Lower leg skin (tissue), 4 donors: ENCODE results near the gene RHD. TPM values are rescaled to one million over a fixed set of nuclear protein-coding genes. Genes with fewer than 3 reads are reported as not detected.

Experiments
- DNase-seq, 2 donors: peaks; one replicate each; pipeline ENCODE4 v3.0.0-alpha.2; 2019; ENCODE audit warnings: low spot score in 2 of 2
- H3K4me3 ChIP-seq: fragments of 200-600 bp; sonication (generic); 2 replicates; pipeline ENCODE4 v1.5.1; 2017; ENCODE audit warnings: mild to moderate bottlenecking, low read depth; ENCODE audit not compliant: poor library complexity, severe bottlenecking
- POLR2A ChIP-seq, 2 donors: fragments of 450-650 bp; IDR thresholded peaks; one replicate each; pipeline ENCODE4 v1.6.1; 2016 to 2017; ENCODE audit warnings: antibody characterized with exemption in 2 of 2, mild to moderate bottlenecking in 1 of 2, moderate library complexity in 1 of 2
- WGBS, 2 donors: methylation state at CpG; one replicate each; pipeline ENCODE4 v1.1.5; 2018; 5-methylcytosine and 5-hydroxymethylcytosine counted together
- intact Hi-C: fragments of 100-400 bp; cut with DNase I; formaldehyde crosslinking; loops from one replicate; pipeline ENCODE4 v1.15.0; 2023; ENCODE audit warnings: low total_unique reads
- total RNA-seq, 4 donors: library from RNA; depleted of rRNA; stranded (reverse); fragments of >200 nt; gene quantifications; one replicate each; pipeline ENCODE4 v1.1.0, GENCODE V29; 2016
- TF ChIP-seq, protein P1 (sequence below), 3 donors: fragments of 450-650 bp; IDR thresholded peaks; one replicate each; pipeline ENCODE4 v1.5.1; 2016; ENCODE audit warnings: antibody characterized with exemption in 3 of 3, mild to moderate bottlenecking in 3 of 3, moderate library complexity in 2 of 3

RHD gene
- total RNA-seq, 4 donors from 2014 or later: not detected

DNA sequence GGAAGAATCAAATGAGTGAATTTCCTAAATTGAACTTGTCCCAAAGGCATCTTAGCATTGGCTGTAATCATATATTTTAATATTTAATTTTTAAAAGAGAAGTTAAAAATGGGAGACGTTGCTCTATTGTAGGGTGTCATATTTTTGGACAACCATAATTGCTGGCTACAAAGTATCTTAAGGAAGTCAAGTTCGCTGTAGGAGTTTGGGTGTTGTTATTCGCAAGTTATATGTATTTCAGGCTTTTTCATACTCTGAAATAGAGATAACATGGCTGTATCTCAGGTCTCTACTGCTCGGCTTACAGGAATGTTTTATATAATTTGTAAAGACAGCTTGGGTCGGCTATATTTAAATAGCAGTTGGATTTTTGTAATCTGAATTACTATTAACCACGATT lies 66.7 kb downstream of the RHD start:
- peak overlapping the region; percentile 74 for H3K4me3 ChIP-seq
- TF ChIP-seq, protein P1, sequence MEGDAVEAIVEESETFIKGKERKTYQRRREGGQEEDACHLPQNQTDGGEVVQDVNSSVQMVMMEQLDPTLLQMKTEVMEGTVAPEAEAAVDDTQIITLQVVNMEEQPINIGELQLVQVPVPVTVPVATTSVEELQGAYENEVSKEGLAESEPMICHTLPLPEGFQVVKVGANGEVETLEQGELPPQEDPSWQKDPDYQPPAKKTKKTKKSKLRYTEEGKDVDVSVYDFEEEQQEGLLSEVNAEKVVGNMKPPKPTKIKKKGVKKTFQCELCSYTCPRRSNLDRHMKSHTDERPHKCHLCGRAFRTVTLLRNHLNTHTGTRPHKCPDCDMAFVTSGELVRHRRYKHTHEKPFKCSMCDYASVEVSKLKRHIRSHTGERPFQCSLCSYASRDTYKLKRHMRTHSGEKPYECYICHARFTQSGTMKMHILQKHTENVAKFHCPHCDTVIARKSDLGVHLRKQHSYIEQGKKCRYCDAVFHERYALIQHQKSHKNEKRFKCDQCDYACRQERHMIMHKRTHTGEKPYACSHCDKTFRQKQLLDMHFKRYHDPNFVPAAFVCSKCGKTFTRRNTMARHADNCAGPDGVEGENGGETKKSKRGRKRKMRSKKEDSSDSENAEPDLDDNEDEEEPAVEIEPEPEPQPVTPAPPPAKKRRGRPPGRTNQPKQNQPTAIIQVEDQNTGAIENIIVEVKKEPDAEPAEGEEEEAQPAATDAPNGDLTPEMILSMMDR (IDR thresholded peaks at IDR 0.05): no peak
- no peak for TF ChIP-seq POLR2A (IDR thresholded peaks at IDR 0.05)
- 0 to 2% methylated on average over 6 of the region's 6 CpGs for WGBS, 2 donors
- no peak for DNase-seq
- intact Hi-C loops: no loop called here

DNA sequence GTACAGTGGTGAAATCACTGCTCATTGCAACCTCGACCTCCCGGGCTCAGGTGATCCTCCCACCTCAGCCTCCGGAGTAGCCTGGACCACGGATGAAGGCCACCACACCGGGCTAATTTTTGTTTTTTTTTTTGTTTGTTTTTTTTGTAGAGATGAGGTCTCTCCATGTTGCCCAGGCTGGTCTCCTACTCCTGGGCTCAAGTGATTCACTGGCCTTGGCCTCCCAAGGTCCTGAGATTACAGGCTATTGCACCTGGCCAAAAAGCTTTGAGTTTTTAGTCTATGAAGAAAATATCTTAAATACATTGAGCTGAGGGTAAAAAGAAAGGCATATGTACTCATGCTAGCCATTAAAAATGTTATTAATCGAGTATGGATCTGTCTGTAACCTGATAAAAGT lies 69.4 kb downstream of the RHD start:
- WGBS, 2 donors: 76 to 87% methylated on average over 6 of the region's 6 CpGs
- intact Hi-C loops: no loop called here
- no peak overlapping the region for H3K4me3 ChIP-seq
- DNase-seq: no peak
- TF ChIP-seq POLR2A (IDR thresholded peaks at IDR 0.05): no peak

DNA sequence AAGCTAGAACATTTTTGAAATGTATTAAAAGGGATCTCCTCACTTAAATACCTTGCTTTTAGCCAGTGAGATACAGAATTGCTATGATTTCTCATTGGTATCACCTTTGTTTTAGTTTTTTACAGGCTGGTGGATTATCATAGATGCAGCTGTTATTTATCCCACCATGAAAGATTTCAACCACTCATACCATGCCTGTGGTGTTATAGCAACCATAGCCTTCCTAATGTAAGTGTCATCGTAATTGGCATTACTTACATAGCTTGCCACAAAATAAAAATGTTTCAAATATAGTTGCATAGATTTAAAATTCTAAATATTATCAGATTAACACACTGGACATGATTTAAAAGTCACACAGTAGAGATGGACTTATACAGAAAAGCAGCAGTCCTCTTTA lies 70.5 kb downstream of the RHD start:
- no peak for TF ChIP-seq POLR2A (IDR thresholded peaks at IDR 0.05)
- TF ChIP-seq, protein P1 (IDR thresholded peaks at IDR 0.05): no peak

DNA sequence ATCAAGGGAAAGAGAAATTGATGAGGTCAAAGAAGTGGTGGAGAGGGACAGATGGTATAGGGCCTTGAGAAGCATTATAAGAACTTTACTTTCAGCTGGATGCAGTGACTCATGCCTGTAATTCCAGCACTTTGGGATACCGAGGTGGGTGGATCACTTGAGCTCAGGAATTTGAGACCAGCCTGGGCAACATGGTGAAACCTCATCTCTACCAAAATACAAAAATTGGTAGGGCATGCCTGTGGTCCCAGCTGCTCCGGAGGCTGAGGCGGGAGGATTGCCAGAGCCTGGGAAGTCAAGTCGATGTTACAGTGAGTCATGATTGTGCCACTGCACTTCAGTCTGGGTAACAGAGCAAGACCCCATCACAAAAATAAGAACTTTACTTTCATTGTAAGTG lies 71.6 kb downstream of the RHD start:
- no peak for DNase-seq
- H3K4me3 ChIP-seq: no peak overlapping the region
- intact Hi-C loops: no loop called here
- WGBS, 2 donors: 24 to 38% methylated on average over 4 of the region's 4 CpGs
- no peak for TF ChIP-seq POLR2A (IDR thresholded peaks at IDR 0.05)
- TF ChIP-seq, protein P1 (IDR thresholded peaks at IDR 0.05): no peak

More for the DNA sequence above, 70.5 kb downstream of the RHD start:
- no peak overlapping the region for H3K4me3 ChIP-seq
- intact Hi-C loops: no loop called here
- DNase-seq: no peak
- WGBS, 2 donors: 97 to 98% methylated on average over 1 of the region's 1 CpG

DNA sequence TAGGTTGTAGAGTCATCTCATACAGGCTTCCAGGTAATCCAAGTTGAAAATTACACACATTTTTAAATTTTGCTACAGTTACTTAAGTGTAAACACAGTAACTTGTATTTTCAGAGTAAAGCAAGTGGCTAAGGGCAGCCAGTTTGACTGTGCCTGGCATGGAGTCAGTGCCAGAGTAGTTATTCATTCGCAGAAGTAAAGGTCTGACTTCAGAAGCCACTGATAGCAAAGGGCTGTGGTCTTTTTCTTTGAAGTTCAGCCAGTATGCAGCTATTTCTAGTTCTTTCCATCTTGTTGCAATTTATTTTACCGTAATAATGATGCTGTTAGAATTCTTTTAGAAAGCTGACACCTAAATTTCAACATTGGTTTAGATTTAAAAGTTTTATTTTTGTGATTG lies 75.2 kb downstream of the RHD start:
- no peak overlapping the region for H3K4me3 ChIP-seq
- intact Hi-C loops: no loop called here
- DNase-seq: no peak
- TF ChIP-seq POLR2A (IDR thresholded peaks at IDR 0.05): no peak
- TF ChIP-seq, protein P1 (IDR thresholded peaks at IDR 0.05): no peak
- WGBS, 2 donors: 48 to 70% methylated on average over 2 of the region's 2 CpGs

DNA sequence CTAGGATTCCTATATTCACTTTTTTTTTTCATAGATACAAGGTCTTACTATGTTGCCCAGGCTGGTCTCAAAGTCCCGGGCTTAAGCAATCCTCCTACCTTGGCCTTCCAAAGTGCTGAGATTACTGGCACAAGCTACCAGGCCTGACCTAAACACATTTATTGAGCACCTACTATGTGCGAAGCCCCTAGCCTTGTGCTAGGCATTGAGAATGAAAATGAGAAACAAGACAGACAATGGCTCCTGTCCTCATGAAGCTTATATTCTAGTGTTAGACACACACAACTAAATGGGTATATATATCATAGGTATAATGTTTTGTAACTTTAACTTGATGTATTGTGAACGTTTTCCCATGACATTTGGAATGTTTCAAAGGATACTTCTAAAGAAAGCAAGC lies 77.3 kb downstream of the RHD start:
- no peak overlapping the region for H3K4me3 ChIP-seq
- intact Hi-C loops: no loop called here
- no peak for TF ChIP-seq POLR2A (IDR thresholded peaks at IDR 0.05)
- TF ChIP-seq, protein P1 (IDR thresholded peaks at IDR 0.05): no peak
- no peak for DNase-seq
- WGBS, 2 donors: 92 to 93% methylated on average over 3 of the region's 3 CpGs
